A673 (cell line): ENCODE measurements around the gene ZNF605.

Source experiments
- CTCF ChIP-seq: fragments of 300-800, 200-600 bp; sonication (generic); conservative IDR thresholded peaks from 2 replicates; pipeline ENCODE4 v1.5.1; 2017; ENCODE audit warnings: low read depth, mild to moderate bottlenecking, antibody characterized with exemption, low read length, moderate library complexity, mixed read lengths
- EZH2 ChIP-seq: fragments of 200-600 bp; sonication (generic); IDR thresholded peaks from 2 replicates; pipeline ENCODE4 v1.6.1; 2017; ENCODE audit warnings: borderline replicate concordance, low read depth, mild to moderate bottlenecking, mixed read lengths, antibody characterized with exemption, low read length; ENCODE audit not compliant: poor library complexity, severe bottlenecking

GRCh38 chr12:132921685-132922084 is 34.4 kb downstream of the ZNF605 start:
- TF ChIP-seq CTCF (peak; percentile 32; the same call in 1 of the 2 replicates), EZH2 (no peak)
